ENCODE results near the gene PLXNA4.

Gene PLXNA4

DNA sequence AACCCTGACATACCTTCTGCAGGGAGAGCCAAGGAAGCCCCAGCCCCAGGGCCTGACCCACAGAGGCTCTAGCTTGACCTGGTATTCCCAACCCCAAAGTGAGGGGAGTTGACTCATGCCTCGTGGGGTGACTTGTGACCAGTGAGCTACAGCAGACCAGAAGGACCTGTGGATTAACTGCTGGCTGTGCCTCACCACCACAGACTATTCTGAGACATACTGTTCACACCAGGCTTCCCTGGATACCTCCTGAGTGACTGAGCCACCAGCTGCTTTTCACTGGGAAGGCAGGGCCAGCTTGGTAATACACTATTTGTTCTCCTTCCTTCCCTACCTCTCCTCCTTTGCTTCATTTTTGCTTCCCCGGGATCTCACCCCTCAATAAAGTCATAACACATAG is 7.3 kb downstream of the PLXNA4 start:
- Histone ChIP-seq H2AK5ac (ENCODE audit: low read length) (no peak overlapping the region), H3K18ac (ENCODE audit: low read length) (no peak overlapping the region), H4K8ac (ENCODE audit: low read depth, low read length) (no peak overlapping the region), H2BK5ac (ENCODE audit: low read length) (no peak overlapping the region), H3K27ac (ENCODE audit: low read depth, low read length) (no peak overlapping the region), H3K4me3 (ENCODE audit: low read length) (no peak overlapping the region), H3K4me1 (ENCODE audit: control insufficient read depth, low read depth, low read length) (no peaks in the 10 kb centered on the region), H3K4me2 (ENCODE audit: low read length) (no peak overlapping the region), H3K9ac (ENCODE audit: low read length) (no peak overlapping the region), H3K4ac (ENCODE audit: low read depth, low read length) (no peak overlapping the region), H3K79me1 (ENCODE audit: low read length) (no peaks in the 10 kb centered on the region), H3K36me3 (ENCODE audit: control insufficient read depth, insufficient read depth, low read length) (no peaks in the 10 kb centered on the region), H2BK120ac (ENCODE audit: low read depth, low read length) (no peak overlapping the region), H3K23ac (ENCODE audit: low read length) (no peak overlapping the region), H4K5ac (ENCODE audit: low read length) (no peak overlapping the region), H3K56ac (ENCODE audit: low read length) (no peak overlapping the region), H3K27me3 (ENCODE audit: insufficient read depth, low read length, poor library complexity) (peaks cover 20% of the 10 kb centered on the region), H2BK15ac (replicated peaks; ENCODE audit: low read depth) (no peak overlapping the region), H3K79me2 (ENCODE audit: control insufficient read depth, insufficient read depth, low read length) (no peaks in the 10 kb centered on the region)
- no peak for DNase-seq
- no CpG with 5 or more reads among the region's 2 CpGs for WGBS (ENCODE audit: extremely low coverage, insufficient coverage, low lambda C conversion rate)

DNA sequence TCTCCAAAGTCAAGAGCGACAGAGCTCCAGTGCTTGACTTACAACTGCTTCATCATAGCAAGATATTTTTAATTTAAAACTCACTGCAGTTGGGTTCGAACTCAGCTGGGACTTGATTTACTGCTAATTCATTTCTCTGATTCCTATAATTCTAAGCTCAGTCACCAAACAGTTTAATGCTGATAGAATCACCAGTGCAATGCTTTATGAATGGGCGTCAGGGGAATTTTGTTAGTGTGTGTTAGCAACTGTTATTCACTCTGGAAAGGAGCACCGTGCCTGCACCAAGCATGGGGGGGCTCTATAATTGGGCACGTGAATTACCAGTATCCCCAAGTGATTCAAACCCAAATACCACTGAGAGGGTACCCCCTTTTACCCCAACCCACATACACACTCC is 10.4 kb downstream of the PLXNA4 start:
- no peak for DNase-seq
- Histone ChIP-seq H3K27ac (ENCODE audit: low read depth, low read length) (no peak overlapping the region), H3K4me2 (ENCODE audit: low read length) (no peak overlapping the region), H3K4me3 (ENCODE audit: low read length) (no peak overlapping the region), H3K36me3 (ENCODE audit: control insufficient read depth, insufficient read depth, low read length) (no peaks in the 10 kb centered on the region), H3K79me1 (ENCODE audit: low read length) (no peaks in the 10 kb centered on the region), H3K18ac (ENCODE audit: low read length) (no peak overlapping the region), H3K9ac (ENCODE audit: low read length) (no peak overlapping the region), H3K56ac (ENCODE audit: low read length) (no peak overlapping the region), H2BK120ac (ENCODE audit: low read depth, low read length) (no peak overlapping the region), H4K8ac (ENCODE audit: low read depth, low read length) (no peak overlapping the region), H2AK5ac (ENCODE audit: low read length) (no peak overlapping the region), H2BK15ac (replicated peaks; ENCODE audit: low read depth) (no peak overlapping the region), H2BK5ac (ENCODE audit: low read length) (no peak overlapping the region), H3K4ac (ENCODE audit: low read depth, low read length) (no peak overlapping the region), H3K27me3 (ENCODE audit: insufficient read depth, low read length, poor library complexity) (no peaks in the 10 kb centered on the region), H3K23ac (ENCODE audit: low read length) (no peak overlapping the region), H3K79me2 (ENCODE audit: control insufficient read depth, insufficient read depth, low read length) (no peaks in the 10 kb centered on the region), H4K5ac (ENCODE audit: low read length) (no peak overlapping the region), H3K4me1 (ENCODE audit: control insufficient read depth, low read depth, low read length) (no peaks in the 10 kb centered on the region)
- no CpG with 5 or more reads among the region's 5 CpGs for WGBS (ENCODE audit: extremely low coverage, insufficient coverage, low lambda C conversion rate)

DNA sequence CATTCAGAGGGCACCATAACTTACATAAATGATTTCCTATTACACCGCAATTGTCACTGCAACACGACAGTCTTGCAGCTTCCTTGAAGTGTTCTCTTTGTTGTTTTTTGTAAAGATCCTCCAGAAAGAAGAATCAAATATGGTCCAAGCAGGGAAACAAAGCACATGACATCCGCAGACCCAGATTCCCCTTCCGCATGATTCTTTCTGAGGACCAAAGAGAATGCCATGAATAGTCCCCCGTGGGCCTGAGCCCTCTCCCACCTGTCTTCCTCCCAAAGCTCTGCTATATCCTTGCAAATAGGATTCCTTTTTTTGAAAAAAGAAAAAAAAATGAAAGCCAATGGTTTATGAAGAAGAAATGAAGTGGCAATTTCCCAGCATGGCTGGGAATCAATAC is 10.8 kb downstream of the PLXNA4 start:
- Histone ChIP-seq H3K4me1 (ENCODE audit: control insufficient read depth, low read depth, low read length) (no peaks in the 10 kb centered on the region), H2AK5ac (ENCODE audit: low read length) (no peak overlapping the region), H2BK15ac (replicated peaks; ENCODE audit: low read depth) (no peak overlapping the region), H3K79me2 (ENCODE audit: control insufficient read depth, insufficient read depth, low read length) (no peaks in the 10 kb centered on the region), H4K8ac (ENCODE audit: low read depth, low read length) (no peak overlapping the region), H3K4me2 (ENCODE audit: low read length) (no peak overlapping the region), H3K79me1 (ENCODE audit: low read length) (no peaks in the 10 kb centered on the region), H3K27me3 (ENCODE audit: insufficient read depth, low read length, poor library complexity) (no peaks in the 10 kb centered on the region), H2BK120ac (ENCODE audit: low read depth, low read length) (no peak overlapping the region), H3K18ac (ENCODE audit: low read length) (no peak overlapping the region), H3K56ac (ENCODE audit: low read length) (no peak overlapping the region), H3K27ac (ENCODE audit: low read depth, low read length) (no peak overlapping the region), H3K36me3 (ENCODE audit: control insufficient read depth, insufficient read depth, low read length) (no peaks in the 10 kb centered on the region), H2BK5ac (ENCODE audit: low read length) (no peak overlapping the region), H3K4ac (ENCODE audit: low read depth, low read length) (no peak overlapping the region), H3K23ac (ENCODE audit: low read length) (no peak overlapping the region), H3K4me3 (ENCODE audit: low read length) (no peak overlapping the region), H3K9ac (ENCODE audit: low read length) (no peak overlapping the region), H4K5ac (ENCODE audit: low read length) (no peak overlapping the region)
- DNase-seq = no peak
- no CpG with 5 or more reads among the region's 5 CpGs for WGBS (ENCODE audit: extremely low coverage, insufficient coverage, low lambda C conversion rate)

DNA sequence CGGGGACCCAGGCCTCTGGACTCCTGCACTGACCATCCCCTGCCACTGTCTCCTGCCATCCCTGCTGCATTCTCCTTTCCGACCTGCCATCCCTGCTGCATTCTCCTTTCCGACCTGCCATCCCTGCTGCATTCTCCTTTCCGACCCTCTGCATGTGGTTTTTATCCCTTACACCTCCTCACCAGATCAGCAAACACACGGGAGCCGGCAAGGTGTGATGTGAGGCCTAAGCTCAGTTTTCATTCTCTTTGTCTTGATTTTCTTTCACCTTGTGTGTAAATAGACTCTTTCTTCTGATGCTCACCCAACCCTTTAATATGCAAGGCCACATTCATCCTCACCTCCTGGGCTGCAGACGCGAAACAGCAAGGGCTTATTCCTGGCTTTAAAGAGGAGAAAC is 11.4 kb downstream of the PLXNA4 start:
- Histone ChIP-seq H3K79me2 (ENCODE audit: control insufficient read depth, insufficient read depth, low read length) (no peaks in the 10 kb centered on the region), H3K79me1 (ENCODE audit: low read length) (no peaks in the 10 kb centered on the region), H2AK5ac (ENCODE audit: low read length) (no peak overlapping the region), H3K23ac (ENCODE audit: low read length) (no peak overlapping the region), H3K36me3 (ENCODE audit: control insufficient read depth, insufficient read depth, low read length) (no peaks in the 10 kb centered on the region), H2BK15ac (replicated peaks; ENCODE audit: low read depth) (no peak overlapping the region), H2BK120ac (ENCODE audit: low read depth, low read length) (no peak overlapping the region), H3K4me1 (ENCODE audit: control insufficient read depth, low read depth, low read length) (no peaks in the 10 kb centered on the region), H3K4me3 (ENCODE audit: low read length) (no peak overlapping the region), H3K4ac (ENCODE audit: low read depth, low read length) (no peak overlapping the region), H3K27ac (ENCODE audit: low read depth, low read length) (no peak overlapping the region), H3K27me3 (ENCODE audit: insufficient read depth, low read length, poor library complexity) (no peaks in the 10 kb centered on the region), H3K18ac (ENCODE audit: low read length) (no peak overlapping the region), H3K56ac (ENCODE audit: low read length) (no peak overlapping the region), H3K4me2 (ENCODE audit: low read length) (no peak overlapping the region), H2BK5ac (ENCODE audit: low read length) (no peak overlapping the region), H4K5ac (ENCODE audit: low read length) (no peak overlapping the region), H4K8ac (ENCODE audit: low read depth, low read length) (no peak overlapping the region), H3K9ac (ENCODE audit: low read length) (no peak overlapping the region)
- DNase-seq = no peak
- WGBS (ENCODE audit: extremely low coverage, insufficient coverage, low lambda C conversion rate) = no CpG with 5 or more reads among the region's 8 CpGs

DNA sequence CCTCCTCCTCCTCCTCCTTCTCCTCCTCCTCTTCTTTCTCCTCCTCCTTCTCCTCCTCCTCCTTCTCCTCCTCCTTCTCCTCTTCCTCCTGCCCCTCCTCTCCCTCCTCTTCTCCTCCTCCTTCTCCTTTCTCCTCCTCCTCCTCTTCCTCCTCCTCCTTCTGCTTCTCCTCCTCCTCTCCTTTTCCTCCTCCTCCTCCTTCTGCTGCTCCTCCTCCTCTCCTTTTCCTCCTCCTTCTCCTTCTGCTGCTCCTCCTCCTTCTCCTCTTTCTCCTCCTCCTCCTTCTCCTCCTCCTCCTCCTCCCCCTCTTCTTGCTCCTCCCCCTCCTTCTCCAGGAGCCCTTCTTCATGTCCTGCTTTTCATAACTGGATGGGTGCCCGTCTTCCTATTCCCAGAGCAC is 12.2 kb downstream of the PLXNA4 start:
- no peaks in the 10 kb centered on the region for H3K79me1 ChIP-seq (ENCODE audit: low read length)

DNA sequence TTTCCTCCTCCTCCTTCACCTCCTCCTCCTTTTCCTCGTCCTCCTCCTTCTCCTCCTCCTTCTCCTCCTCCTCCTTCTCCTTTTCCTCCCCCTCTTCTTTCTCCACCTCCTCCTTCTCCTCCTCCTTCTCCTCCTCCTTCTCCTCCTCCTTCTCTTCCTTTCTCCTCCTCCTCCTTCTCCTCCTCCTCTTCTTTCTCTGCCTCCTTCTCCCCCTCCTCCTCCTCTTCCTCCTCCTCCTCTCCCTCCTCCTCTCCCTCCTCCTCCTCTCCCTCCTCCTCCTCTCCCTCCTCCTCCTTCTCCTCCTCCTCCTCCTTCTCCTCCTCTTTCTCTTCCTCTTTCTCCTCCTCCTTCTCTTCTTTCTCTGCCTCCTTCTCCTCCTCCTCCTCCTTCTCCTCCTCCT is 13.6 kb downstream of the PLXNA4 start:
- no peak overlapping the region for H3K56ac ChIP-seq (ENCODE audit: low read length)
- H3K4me2 ChIP-seq (ENCODE audit: low read length) = no peak overlapping the region
- no CpG with 5 or more reads among the region's 1 CpG for WGBS (ENCODE audit: extremely low coverage, insufficient coverage, low lambda C conversion rate)

More for the DNA sequence above, 12.2 kb downstream of the PLXNA4 start:
- no peak overlapping the region for H2BK15ac ChIP-seq (replicated peaks; ENCODE audit: low read depth)
- no peak overlapping the region for H2BK120ac ChIP-seq (ENCODE audit: low read depth, low read length)
- WGBS (ENCODE audit: extremely low coverage, insufficient coverage, low lambda C conversion rate) = no CpG with 5 or more reads among the region's 1 CpG
- H3K56ac ChIP-seq (ENCODE audit: low read length) = no peak overlapping the region
- no peak overlapping the region for H3K4ac ChIP-seq (ENCODE audit: low read depth, low read length)
- no peaks in the 10 kb centered on the region for H3K36me3 ChIP-seq (ENCODE audit: control insufficient read depth, insufficient read depth, low read length)
- H3K27me3 ChIP-seq (ENCODE audit: insufficient read depth, low read length, poor library complexity) = no peaks in the 10 kb centered on the region
- H3K4me1 ChIP-seq (ENCODE audit: control insufficient read depth, low read depth, low read length) = no peaks in the 10 kb centered on the region
- H3K18ac ChIP-seq (ENCODE audit: low read length) = no peak overlapping the region
- H3K23ac ChIP-seq (ENCODE audit: low read length) = no peak overlapping the region
- H3K4me2 ChIP-seq (ENCODE audit: low read length) = no peak overlapping the region
- H4K5ac ChIP-seq (ENCODE audit: low read length) = no peak overlapping the region
- H3K27ac ChIP-seq (ENCODE audit: low read depth, low read length) = no peak overlapping the region
- H3K9ac ChIP-seq (ENCODE audit: low read length) = no peak overlapping the region
- H3K79me2 ChIP-seq (ENCODE audit: control insufficient read depth, insufficient read depth, low read length) = no peaks in the 10 kb centered on the region
- DNase-seq = no peak
- H3K4me3 ChIP-seq (ENCODE audit: low read length) = no peak overlapping the region
- no peak overlapping the region for H2AK5ac ChIP-seq (ENCODE audit: low read length)
- no peak overlapping the region for H2BK5ac ChIP-seq (ENCODE audit: low read length)
- H4K8ac ChIP-seq (ENCODE audit: low read depth, low read length) = no peak overlapping the region

More for the DNA sequence above, 13.6 kb downstream of the PLXNA4 start:
- no peaks in the 10 kb centered on the region for H3K27me3 ChIP-seq (ENCODE audit: insufficient read depth, low read length, poor library complexity)
- H3K4me3 ChIP-seq (ENCODE audit: low read length) = no peak overlapping the region
- H2BK5ac ChIP-seq (ENCODE audit: low read length) = no peak overlapping the region
- no peak overlapping the region for H3K18ac ChIP-seq (ENCODE audit: low read length)
- H2BK120ac ChIP-seq (ENCODE audit: low read depth, low read length) = no peak overlapping the region
- H4K8ac ChIP-seq (ENCODE audit: low read depth, low read length) = no peak overlapping the region
- no peak for DNase-seq
- H2AK5ac ChIP-seq (ENCODE audit: low read length) = no peak overlapping the region
- H3K23ac ChIP-seq (ENCODE audit: low read length) = no peak overlapping the region
- H4K5ac ChIP-seq (ENCODE audit: low read length) = no peak overlapping the region
- no peak overlapping the region for H3K9ac ChIP-seq (ENCODE audit: low read length)
- no peaks in the 10 kb centered on the region for H3K4me1 ChIP-seq (ENCODE audit: control insufficient read depth, low read depth, low read length)
- H3K27ac ChIP-seq (ENCODE audit: low read depth, low read length) = no peak overlapping the region
- H3K79me1 ChIP-seq (ENCODE audit: low read length) = no peaks in the 10 kb centered on the region
- no peaks in the 10 kb centered on the region for H3K36me3 ChIP-seq (ENCODE audit: control insufficient read depth, insufficient read depth, low read length)
- H3K4ac ChIP-seq (ENCODE audit: low read depth, low read length) = no peak overlapping the region
- H2BK15ac ChIP-seq (replicated peaks; ENCODE audit: low read depth) = no peak overlapping the region
- no peaks in the 10 kb centered on the region for H3K79me2 ChIP-seq (ENCODE audit: control insufficient read depth, insufficient read depth, low read length)
